ENCODE measurements around the gene TREML2.

GRCh38 chr6:41184761-41185160, 16.2 kb downstream of the TREML2 start:
- TF ChIP-seq, protein P1, sequence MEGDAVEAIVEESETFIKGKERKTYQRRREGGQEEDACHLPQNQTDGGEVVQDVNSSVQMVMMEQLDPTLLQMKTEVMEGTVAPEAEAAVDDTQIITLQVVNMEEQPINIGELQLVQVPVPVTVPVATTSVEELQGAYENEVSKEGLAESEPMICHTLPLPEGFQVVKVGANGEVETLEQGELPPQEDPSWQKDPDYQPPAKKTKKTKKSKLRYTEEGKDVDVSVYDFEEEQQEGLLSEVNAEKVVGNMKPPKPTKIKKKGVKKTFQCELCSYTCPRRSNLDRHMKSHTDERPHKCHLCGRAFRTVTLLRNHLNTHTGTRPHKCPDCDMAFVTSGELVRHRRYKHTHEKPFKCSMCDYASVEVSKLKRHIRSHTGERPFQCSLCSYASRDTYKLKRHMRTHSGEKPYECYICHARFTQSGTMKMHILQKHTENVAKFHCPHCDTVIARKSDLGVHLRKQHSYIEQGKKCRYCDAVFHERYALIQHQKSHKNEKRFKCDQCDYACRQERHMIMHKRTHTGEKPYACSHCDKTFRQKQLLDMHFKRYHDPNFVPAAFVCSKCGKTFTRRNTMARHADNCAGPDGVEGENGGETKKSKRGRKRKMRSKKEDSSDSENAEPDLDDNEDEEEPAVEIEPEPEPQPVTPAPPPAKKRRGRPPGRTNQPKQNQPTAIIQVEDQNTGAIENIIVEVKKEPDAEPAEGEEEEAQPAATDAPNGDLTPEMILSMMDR (IDR thresholded peaks at IDR 0.05), result no peak
- TF ChIP-seq POLR2A (IDR thresholded peaks at IDR 0.05), result no peak

All from Peyer's patch (tissue), 4 donors.